ENCODE data around the gene WNK2.

The WNK2 gene

GRCh38 chr9:93268551-93269314 is 84.8 kb downstream of the WNK2 start:
- DNase-seq: peak; percentile 20 to 52

- DNase-seq: no peak
Measured at GRCh38 chr9:93270976-93271375, 87.0 kb downstream of the WNK2 start.

GRCh38 chr9:93276973-93277372 is 93.0 kb downstream of the WNK2 start:
- no peak for DNase-seq

GRCh38 chr9:93278144-93278543 is 94.2 kb downstream of the WNK2 start:
- DNase-seq: no peak

GRCh38 chr9:93280661-93281259 is 96.8 kb downstream of the WNK2 start:
- no peak for DNase-seq

- no peak for DNase-seq
Measured at GRCh38 chr9:93286252-93287188, 102.6 kb downstream of the WNK2 start.

GRCh38 chr9:93287189-93287552 is 103.2 kb downstream of the WNK2 start:
- DNase-seq: no peak

GRCh38 chr9:93287593-93287992 is 103.7 kb downstream of the WNK2 start:
- no peak for DNase-seq

GRCh38 chr9:93288341-93288740 is 104.4 kb downstream of the WNK2 start:
- no peak for DNase-seq

GRCh38 chr9:93288891-93289883 is 105.2 kb downstream of the WNK2 start:
- DNase-seq: no peak

- DNase-seq: no peak
Measured at GRCh38 chr9:93290495-93291434, 106.8 kb downstream of the WNK2 start.

GRCh38 chr9:93291536-93292287 is 107.8 kb downstream of the WNK2 start:
- DNase-seq: no peak

- no peak for DNase-seq
Measured at GRCh38 chr9:93292288-93292615, 108.3 kb downstream of the WNK2 start.

- DNase-seq: no peak
Measured at GRCh38 chr9:93292664-93293328, 108.9 kb downstream of the WNK2 start.

GRCh38 chr9:93294011-93294410 is 110.1 kb downstream of the WNK2 start:
- DNase-seq: no peak

GRCh38 chr9:93295031-93295430 is 111.1 kb downstream of the WNK2 start:
- no peak for DNase-seq

- DNase-seq: no peak
Measured at GRCh38 chr9:93295456-93296076, 111.6 kb downstream of the WNK2 start.

- DNase-seq: no peak
Measured at GRCh38 chr9:93296889-93297480, 113.0 kb downstream of the WNK2 start.
